A549 (cell line): Measurements from ENCODE around the gene PPM1H. TPM values are rescaled to one million over a fixed set of nuclear protein-coding genes. Genes with fewer than 3 reads are reported as not detected.
A peak's percentile ranks its signal among the peaks of the same experiment; 100 is the strongest.

ENCODE experiments used
- ATAC-seq, 2 experiments: fragments of 200-7000 bp in 1 of 2; fragments of >200 bp in 1 of 2; cut with Nextera tagmentation in 1 of 2; cut with Tn5 transposase in 1 of 2; 3 replicates each; pipeline versions ENCODE4 v1.8.0 to v1.9.1; 2018 to 2020; ENCODE audit warnings: mild to moderate bottlenecking in 1 of 2, moderate library complexity in 1 of 2
- CTCF ChIA-PET: fragments of 300-600 bp; sonication (Branson Sonifier 250); formaldehyde crosslinking; extraction: SDS; loops from one replicate; lab custom pipeline; 2021; ENCODE audit warnings: antibody characterized with exemption, inconsistent platforms; lab: Yijun Ruan, JAX
- POLR2A ChIA-PET: fragments of 350-600 bp; formaldehyde crosslinking; extraction: SDS; loops from one replicate; lab custom pipeline; 2021; ENCODE audit warnings: antibody characterized with exemption, inconsistent platforms; lab: Yijun Ruan, JAX
- DNase-seq, 2 experiments: peaks; one replicate each; pipeline versions ENCODE4 v3.0.0 to v3.0.0-alpha.2; 2011 to 2016; ENCODE audit warnings: low read depth in 1 of 2, low spot score in 1 of 2
- FAIRE-seq: peaks from 2 replicates; lab custom pipeline; 2011; peaks lifted over from hg19 to GRCh38; lab: Jason Lieb, UNC
- H3K27ac ChIP-seq, 2 experiments: fragments of >200 bp; sonication (Bioruptor Twin); formaldehyde crosslinking; 3 replicates each; pipeline ENCODE4 v1.5.1; 2016 to 2017
- H3K4me1 ChIP-seq: fragments of >200 bp; sonication (Bioruptor Twin); formaldehyde crosslinking; 3 replicates; pipeline ENCODE4 v1.6.1; 2016
- H3K4me2 ChIP-seq: fragments of >200 bp; sonication (Bioruptor Twin); formaldehyde crosslinking; 3 replicates; pipeline ENCODE4 v1.6.1; 2016
- H3K4me3 ChIP-seq: fragments of >200 bp; sonication (Bioruptor Twin); formaldehyde crosslinking; 3 replicates; pipeline ENCODE4 v1.5.1; 2016
- H3K9me3 ChIP-seq: fragments of >200 bp; sonication (Bioruptor Twin); formaldehyde crosslinking; 3 replicates; pipeline ENCODE4 v1.6.1; 2016
- BHLHE40 ChIP-seq: IDR thresholded peaks from 2 replicates; pipeline ENCODE4 v1.6.1; 2012; ENCODE audit warnings: low read depth, low read length, inconsistent platforms
- CBX2 ChIP-seq: fragments of 200-600 bp; sonication (generic); IDR thresholded peaks from 2 replicates; pipeline ENCODE4 v1.6.1; 2016; ENCODE audit warnings: low read depth, mild to moderate bottlenecking, borderline replicate concordance
- CEBPB ChIP-seq, 2 experiments: fragments of >200 bp in 1 of 2; sonication (Bioruptor Twin) in 1 of 2; formaldehyde crosslinking in 1 of 2; IDR thresholded peaks; 2 replicates each; pipeline ENCODE4 v1.6.1; 2012 to 2016
- E2F6 ChIP-seq: IDR thresholded peaks from 2 replicates; pipeline ENCODE4 v1.6.1; 2012; ENCODE audit warnings: low read depth, borderline replicate concordance
- GATA3 ChIP-seq: IDR thresholded peaks from 2 replicates; pipeline ENCODE4 v1.6.1; 2012; ENCODE audit warnings: borderline replicate concordance
- HOXA7 ChIP-seq: fragments of 250-450 bp; sonication (Bioruptor Pico); IDR thresholded peaks from 2 replicates; pipeline ENCODE4 v1.5.0; 2020; ENCODE audit warnings: mild to moderate bottlenecking, moderate library complexity
- HOXB13 ChIP-seq: fragments of 250-450 bp; sonication (Bioruptor Pico); IDR thresholded peaks from 2 replicates; pipeline ENCODE4 v1.5.0; 2020; ENCODE audit warnings: low read depth, mild to moderate bottlenecking, moderate library complexity
- HOXB5 ChIP-seq: fragments of 250-450 bp; sonication (Bioruptor Pico); IDR thresholded peaks from 2 replicates; pipeline ENCODE4 v1.5.0; 2020; ENCODE audit warnings: mild to moderate bottlenecking, moderate library complexity
- KDM5A ChIP-seq: fragments of 200-600 bp; sonication (generic); IDR thresholded peaks from 2 replicates; pipeline ENCODE4 v1.6.1; 2016; ENCODE audit warnings: antibody characterized with exemption, mild to moderate bottlenecking
- MAFK ChIP-seq: fragments of 450-650 bp; IDR thresholded peaks from 2 replicates; pipeline ENCODE4 v1.6.1; 2014; ENCODE audit not compliant: partially characterized antibody
- MAZ ChIP-seq: fragments of 150-350 bp; IDR thresholded peaks from 2 replicates; pipeline ENCODE4 v1.6.1; 2014; ENCODE audit warnings: antibody characterized with exemption, low read depth, low read length, borderline replicate concordance
- NPAS2 ChIP-seq: fragments of 250-450 bp; sonication (Bioruptor Pico); IDR thresholded peaks from 2 replicates; pipeline ENCODE4 v1.8.0; 2022; ENCODE audit warnings: mild to moderate bottlenecking, moderate library complexity, borderline replicate concordance
- NR3C1 ChIP-seq: fragments of >200 bp; sonication (Bioruptor Twin); formaldehyde crosslinking; IDR thresholded peaks from 3 replicates; pipeline ENCODE4 v1.6.1; 2017
- PHF8 ChIP-seq: fragments of 200-600 bp; sonication (generic); IDR thresholded peaks from 2 replicates; pipeline ENCODE4 v1.6.1; 2016; ENCODE audit warnings: low read depth, mild to moderate bottlenecking, antibody characterized with exemption, moderate library complexity, borderline replicate concordance
- POLR2AphosphoS2 ChIP-seq: conservative IDR thresholded peaks from 2 replicates; pipeline ENCODE4 v1.6.1; 2012; ENCODE audit warnings: low read length, improper control_type of control experiment, inconsistent platforms
- RFX5 ChIP-seq: fragments of 450-650 bp; IDR thresholded peaks from 2 replicates; pipeline ENCODE4 v1.7.1; 2014; ENCODE audit warnings: antibody characterized with exemption, mild to moderate bottlenecking, moderate library complexity
- RNF2 ChIP-seq: fragments of 200-600 bp; sonication (generic); IDR thresholded peaks from 2 replicates; pipeline ENCODE4 v1.6.1; 2016; ENCODE audit warnings: low read depth, mild to moderate bottlenecking, antibody characterized with exemption, moderate library complexity, borderline replicate concordance
- SREBF2 ChIP-seq: fragments of 450-650 bp; IDR thresholded peaks from 2 replicates; pipeline ENCODE4 v1.6.1; 2014; ENCODE audit warnings: mild to moderate bottlenecking, moderate library complexity
- TFCP2L1 ChIP-seq: fragments of 250-450 bp; sonication (Bioruptor Pico); IDR thresholded peaks from 2 replicates; pipeline ENCODE4 v1.5.0; 2021; ENCODE audit warnings: mild to moderate bottlenecking
- TP53 ChIP-seq: fragments of 250-450 bp; sonication (Bioruptor Pico); IDR thresholded peaks from 2 replicates; pipeline ENCODE4 v1.5.0; 2021; ENCODE audit warnings: mild to moderate bottlenecking, moderate library complexity
- ZFP36 ChIP-seq: fragments of 450-650 bp; IDR thresholded peaks from 2 replicates; pipeline ENCODE4 v1.6.1; 2014; ENCODE audit warnings: borderline replicate concordance; ENCODE audit not compliant: partially characterized antibody
- ZNF302 ChIP-seq: fragments of 250-450 bp; sonication (Bioruptor Pico); IDR thresholded peaks from 2 replicates; pipeline ENCODE4 v1.9.0; 2021; ENCODE audit warnings: inconsistent platforms, mild to moderate bottlenecking, moderate library complexity
- WGBS: methylation state at CpG from one replicate; pipeline ENCODE4 v1.1.6; 2017; ENCODE audit errors: missing lambda C conversion rate; 5-methylcytosine and 5-hydroxymethylcytosine counted together
- polyA plus RNA-seq, 4 experiments: library from polyadenylated mRNA; depleted of rRNA in 3 of 4; stranded (reverse); fragments of >200 nt; fragmentation: RNase III in 1 of 4; extraction: RNeasy Plus Mini Kit Qiagen cat#74134 plus additional on column Dnase treatment in 1 of 4; gene quantifications; 2 replicates in 3 of 4; 3 replicates in 1 of 4; pipeline ENCODE4 v1.2.3, GENCODE V29; 2011 to 2017
- TF ChIP-seq, protein P1 (sequence below): fragments of 250-450 bp; sonication (Bioruptor Pico); IDR thresholded peaks from 2 replicates; pipeline ENCODE4 v1.5.0; 2020; ENCODE audit warnings: low read depth, mild to moderate bottlenecking, moderate library complexity
- TF ChIP-seq, protein P2 (sequence below): fragments of 150-350 bp; IDR thresholded peaks from 2 replicates; pipeline ENCODE4 v1.6.1; 2014; ENCODE audit warnings: low read depth, mild to moderate bottlenecking, low read length
- TF ChIP-seq, protein P3 (sequence below): fragments of >200 bp; sonication (Bioruptor Twin); formaldehyde crosslinking; IDR thresholded peaks from 3 replicates; pipeline ENCODE4 v1.5.1; 2016

The PPM1H gene
- polyA plus RNA-seq, 2 of the 4 experiments (the other 2 are of a cell fraction), result 7.8 TPM

DNA sequence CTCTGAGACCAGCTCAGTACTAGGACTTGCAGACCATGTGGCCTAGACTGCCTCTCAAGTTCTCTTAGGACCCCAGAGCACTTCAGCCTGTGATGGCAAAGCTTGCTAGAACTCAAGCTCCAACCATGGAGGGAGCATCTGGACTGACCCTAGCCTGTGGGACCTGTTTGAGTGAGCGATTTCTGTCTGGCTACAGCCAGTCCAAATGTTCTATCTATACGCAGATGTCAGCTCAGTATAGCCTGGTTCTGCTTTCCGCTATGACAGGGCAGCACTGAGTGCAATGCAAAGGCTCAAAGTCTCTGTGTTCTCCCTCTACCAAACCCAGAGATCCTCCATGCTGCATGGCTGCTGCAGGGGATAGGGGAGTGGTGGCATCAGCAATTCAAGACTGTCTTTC, 20.7 kb upstream of the PPM1H start:
- Histone ChIP-seq H3K4me3 (no peak overlapping the region), H3K9me3 (no peaks in the 10 kb centered on the region), H3K27ac (no peak overlapping the region), H3K4me1 (peaks cover 10% of the 10 kb centered on the region), H3K4me2 (no peak overlapping the region)
- POLR2A ChIA-PET, result no interaction called here
- no peak for FAIRE-seq
- WGBS, result 89% methylated on average over 3 of the region's 3 CpGs
- CTCF ChIA-PET, result no interaction called here
- TF ChIP-seq, protein P1, sequence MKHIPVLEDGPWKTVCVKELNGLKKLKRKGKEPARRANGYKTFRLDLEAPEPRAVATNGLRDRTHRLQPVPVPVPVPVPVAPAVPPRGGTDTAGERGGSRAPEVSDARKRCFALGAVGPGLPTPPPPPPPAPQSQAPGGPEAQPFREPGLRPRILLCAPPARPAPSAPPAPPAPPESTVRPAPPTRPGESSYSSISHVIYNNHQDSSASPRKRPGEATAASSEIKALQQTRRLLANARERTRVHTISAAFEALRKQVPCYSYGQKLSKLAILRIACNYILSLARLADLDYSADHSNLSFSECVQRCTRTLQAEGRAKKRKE (CRISPR knock-in tag), result no peak
- no peak for TF ChIP-seq BHLHE40
- no peak for TF ChIP-seq HOXB5 (CRISPR knock-in tag)
- TF ChIP-seq PHF8, result no peak
- no peak for TF ChIP-seq NR3C1
- TF ChIP-seq POLR2AphosphoS2, result no peak
- TF ChIP-seq RFX5, result no peak
- TF ChIP-seq MAFK, result no peak
- no peak for TF ChIP-seq CBX2
- TF ChIP-seq TFCP2L1, result no peak
- no peak for TF ChIP-seq E2F6
- no peak for TF ChIP-seq SREBF2
- TF ChIP-seq CEBPB (IDR thresholded peaks at IDR 0.05), result no peak
- TF ChIP-seq GATA3, result no peak
- no peak for TF ChIP-seq HOXB13 (CRISPR knock-in tag)
- 0 out of 6 replicates have a peak, but pooled peaks of 1 of the 2 experiments have one; percentile 37 for ATAC-seq
- DNase-seq, result no peak

DNA sequence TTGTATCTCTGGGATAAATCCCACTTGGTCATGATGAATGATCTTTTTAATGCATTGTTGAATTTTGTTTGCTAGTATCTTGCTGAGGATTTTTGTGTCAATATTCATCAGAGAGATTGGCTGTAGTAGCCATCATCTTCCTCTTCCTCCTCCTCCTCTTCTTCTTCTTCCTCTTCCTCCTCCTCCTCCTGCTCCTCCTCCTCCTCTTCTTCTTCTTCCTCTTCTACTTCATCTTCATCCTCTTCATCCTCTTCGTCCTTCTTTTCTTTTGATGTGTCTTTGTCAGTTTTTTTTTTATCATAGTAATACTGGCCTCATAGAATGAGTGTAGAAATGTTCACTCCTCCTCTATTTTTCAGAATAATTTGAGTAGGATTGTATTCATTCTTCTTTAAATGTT, 15.4 kb upstream of the PPM1H start:
- H3K9me3 ChIP-seq, result peaks cover 8% of the 10 kb centered on the region; the same call in 1 of the 3 replicates
- WGBS, result 6% methylated on average over 1 of the region's 1 CpG

DNA sequence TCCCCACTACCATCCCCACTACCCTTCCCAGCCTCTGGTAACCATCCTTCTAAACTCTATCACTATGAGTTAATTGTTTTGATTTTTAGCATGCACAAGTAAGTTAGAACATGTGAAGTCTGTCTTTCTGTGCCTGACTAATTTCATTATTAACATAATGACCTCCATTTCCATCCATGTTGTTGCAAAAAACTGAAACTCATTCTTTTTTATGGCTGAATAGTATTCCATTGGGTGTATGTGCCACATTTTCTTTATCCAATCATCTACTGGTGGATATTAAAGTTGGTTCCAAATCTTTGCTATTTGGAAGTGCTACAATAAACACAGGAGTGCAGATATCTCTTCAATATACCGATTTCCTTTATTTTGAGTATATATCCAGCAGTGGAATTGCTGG, 13.2 kb upstream of the PPM1H start:
- CTCF ChIA-PET, result no interaction called here
- Histone ChIP-seq H3K4me3 (no peak overlapping the region), H3K27ac (no peak overlapping the region), H3K9me3 (peaks cover 8% of the 10 kb centered on the region; the same call in 1 of the 3 replicates), H3K4me2 (no peak overlapping the region), H3K4me1 (no peaks in the 10 kb centered on the region)
- no peak for FAIRE-seq
- TF ChIP-seq NPAS2, result no peak
- TF ChIP-seq RFX5, result no peak
- TF ChIP-seq ZFP36, result no peak
- TF ChIP-seq, protein P2, sequence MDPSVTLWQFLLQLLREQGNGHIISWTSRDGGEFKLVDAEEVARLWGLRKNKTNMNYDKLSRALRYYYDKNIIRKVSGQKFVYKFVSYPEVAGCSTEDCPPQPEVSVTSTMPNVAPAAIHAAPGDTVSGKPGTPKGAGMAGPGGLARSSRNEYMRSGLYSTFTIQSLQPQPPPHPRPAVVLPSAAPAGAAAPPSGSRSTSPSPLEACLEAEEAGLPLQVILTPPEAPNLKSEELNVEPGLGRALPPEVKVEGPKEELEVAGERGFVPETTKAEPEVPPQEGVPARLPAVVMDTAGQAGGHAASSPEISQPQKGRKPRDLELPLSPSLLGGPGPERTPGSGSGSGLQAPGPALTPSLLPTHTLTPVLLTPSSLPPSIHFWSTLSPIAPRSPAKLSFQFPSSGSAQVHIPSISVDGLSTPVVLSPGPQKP, result no peak
- TF ChIP-seq TFCP2L1, result no peak
- TF ChIP-seq KDM5A, result no peak
- TF ChIP-seq, protein P3, sequence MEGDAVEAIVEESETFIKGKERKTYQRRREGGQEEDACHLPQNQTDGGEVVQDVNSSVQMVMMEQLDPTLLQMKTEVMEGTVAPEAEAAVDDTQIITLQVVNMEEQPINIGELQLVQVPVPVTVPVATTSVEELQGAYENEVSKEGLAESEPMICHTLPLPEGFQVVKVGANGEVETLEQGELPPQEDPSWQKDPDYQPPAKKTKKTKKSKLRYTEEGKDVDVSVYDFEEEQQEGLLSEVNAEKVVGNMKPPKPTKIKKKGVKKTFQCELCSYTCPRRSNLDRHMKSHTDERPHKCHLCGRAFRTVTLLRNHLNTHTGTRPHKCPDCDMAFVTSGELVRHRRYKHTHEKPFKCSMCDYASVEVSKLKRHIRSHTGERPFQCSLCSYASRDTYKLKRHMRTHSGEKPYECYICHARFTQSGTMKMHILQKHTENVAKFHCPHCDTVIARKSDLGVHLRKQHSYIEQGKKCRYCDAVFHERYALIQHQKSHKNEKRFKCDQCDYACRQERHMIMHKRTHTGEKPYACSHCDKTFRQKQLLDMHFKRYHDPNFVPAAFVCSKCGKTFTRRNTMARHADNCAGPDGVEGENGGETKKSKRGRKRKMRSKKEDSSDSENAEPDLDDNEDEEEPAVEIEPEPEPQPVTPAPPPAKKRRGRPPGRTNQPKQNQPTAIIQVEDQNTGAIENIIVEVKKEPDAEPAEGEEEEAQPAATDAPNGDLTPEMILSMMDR, result no peak
- no peak for TF ChIP-seq RNF2
- no peak for TF ChIP-seq CBX2
- TF ChIP-seq ZNF302 (CRISPR knock-in tag), result no peak
- no peak for TF ChIP-seq MAZ
- TF ChIP-seq TP53 (CRISPR knock-in tag), result no peak
- ATAC-seq, result no peak
- POLR2A ChIA-PET, result no interaction called here
- 20% methylated on average over 1 of the region's 1 CpG for WGBS
- DNase-seq, result no peak

More for the DNA sequence above, 15.4 kb upstream of the PPM1H start:
- FAIRE-seq, result no peak
- ChIA-PET POLR2A (no interaction called here), CTCF (no interaction called here)
- TF ChIP-seq RNF2, result no peak
- TF ChIP-seq HOXA7 (CRISPR knock-in tag), result no peak
- no peak for TF ChIP-seq POLR2AphosphoS2
- TF ChIP-seq, all 56 proteins: peak for 0
- Histone ChIP-seq H3K4me1 (no peaks in the 10 kb centered on the region), H3K4me2 (no peak overlapping the region), H3K4me3 (no peak overlapping the region), H3K27ac (no peak overlapping the region)
- DNase-seq (no peak), ATAC-seq (no peak)
